Activated CD8-positive, alpha-beta memory T cell treated with anti-CD3 and anti-CD28 coated beads for 1 hour (primary cell): ENCODE results near the gene C11orf52.
"Not testable (repeated sequence)": the region's sequence is repeated elsewhere in the genome, so short reads cannot be mapped to it uniquely, and the experiment has no call there.

Source experiments
- DNase-seq, 2 donors: peaks; one replicate each; pipeline ENCODE4 v3.0.0-alpha.2; 2020; ENCODE audit warnings: low read depth in 1 of 2; ENCODE audit errors: extremely low read depth in 1 of 2

The C11orf52 gene

DNA sequence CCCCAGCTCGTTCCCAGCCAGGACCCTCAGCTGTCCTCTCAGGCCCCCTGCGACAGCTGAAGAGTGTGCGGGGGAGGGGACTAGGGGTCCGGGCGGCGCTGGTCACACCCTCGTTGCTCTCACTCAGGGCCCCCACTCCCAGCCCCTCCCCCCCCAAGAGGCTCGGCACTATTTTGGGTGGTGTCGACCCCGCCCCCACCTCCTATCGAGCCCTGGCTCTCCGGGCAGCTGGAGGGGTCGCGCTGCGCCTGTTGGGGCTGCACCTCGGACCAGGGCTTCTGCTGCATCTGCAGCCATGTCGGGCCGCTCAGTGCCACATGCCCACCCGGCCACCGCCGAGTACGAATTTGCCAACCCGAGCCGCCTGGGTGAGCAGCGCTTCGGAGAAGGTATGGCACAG, 6.2 kb upstream of the C11orf52 start, which contains the start of gene HSPB2:
TSS of gene HSPB2 (plus strand) at position 200 of the 400 bp plus-strand sequence. CDS start at position 296, 96 bp downstream.
- no peak for DNase-seq

DNA sequence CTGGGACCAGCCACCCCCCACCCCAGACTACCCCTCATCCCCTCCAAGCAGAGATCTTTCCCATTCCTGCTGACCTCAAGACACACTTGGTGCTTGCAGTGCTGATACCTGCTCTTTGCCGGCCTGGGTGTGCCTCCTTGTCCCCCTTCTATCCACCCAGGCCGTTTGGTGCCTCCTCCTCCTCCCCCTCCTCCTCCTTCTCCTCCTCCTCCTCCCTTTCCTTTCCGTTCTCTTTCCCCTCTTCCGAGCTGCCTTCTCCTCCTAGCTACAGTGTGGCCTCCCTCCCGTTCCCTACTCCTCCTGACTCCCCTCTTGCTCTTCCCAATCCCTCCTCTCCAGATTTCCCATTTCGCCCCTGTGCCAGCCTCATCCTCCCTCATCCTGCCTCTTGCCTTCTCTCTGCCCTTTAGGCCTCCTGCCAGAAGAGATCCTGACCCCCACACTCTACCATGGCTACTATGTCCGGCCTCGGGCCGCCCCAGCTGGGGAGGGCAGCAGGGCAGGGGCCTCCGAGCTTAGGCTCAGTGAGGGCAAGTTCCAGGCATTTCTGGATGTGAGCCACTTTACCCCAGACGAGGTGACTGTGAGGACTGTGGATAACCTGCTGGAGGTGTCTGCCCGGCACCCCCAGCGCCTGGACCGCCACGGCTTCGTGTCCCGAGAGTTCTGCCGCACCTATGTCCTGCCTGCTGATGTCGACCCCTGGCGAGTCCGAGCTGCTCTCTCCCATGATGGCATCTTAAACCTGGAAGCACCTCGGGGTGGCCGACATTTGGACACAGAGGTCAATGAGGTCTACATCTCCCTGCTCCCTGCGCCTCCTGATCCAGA, 5.5 kb upstream of the C11orf52 start:
- DNase-seq = no peak

DNA sequence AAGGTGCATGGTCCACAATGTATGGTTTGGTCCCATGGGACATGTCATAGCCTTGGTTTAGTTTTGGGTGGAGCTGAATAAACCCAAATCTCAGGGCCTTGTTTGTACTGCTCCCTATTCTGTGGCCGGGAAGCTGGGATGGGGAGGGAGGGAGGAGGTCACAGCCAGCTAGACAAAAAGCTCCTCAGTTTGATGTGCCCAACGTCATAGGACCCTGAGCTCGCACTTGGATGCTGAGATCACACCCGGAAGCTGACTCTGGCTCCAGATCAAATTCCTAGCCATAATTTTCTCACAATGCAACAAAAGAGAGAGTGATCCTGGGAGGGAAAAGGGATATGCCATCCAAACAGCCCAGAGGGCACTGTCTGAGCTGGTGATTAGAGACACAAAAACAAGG, 4.7 kb upstream of the C11orf52 start:
- DNase-seq = no peak

DNA sequence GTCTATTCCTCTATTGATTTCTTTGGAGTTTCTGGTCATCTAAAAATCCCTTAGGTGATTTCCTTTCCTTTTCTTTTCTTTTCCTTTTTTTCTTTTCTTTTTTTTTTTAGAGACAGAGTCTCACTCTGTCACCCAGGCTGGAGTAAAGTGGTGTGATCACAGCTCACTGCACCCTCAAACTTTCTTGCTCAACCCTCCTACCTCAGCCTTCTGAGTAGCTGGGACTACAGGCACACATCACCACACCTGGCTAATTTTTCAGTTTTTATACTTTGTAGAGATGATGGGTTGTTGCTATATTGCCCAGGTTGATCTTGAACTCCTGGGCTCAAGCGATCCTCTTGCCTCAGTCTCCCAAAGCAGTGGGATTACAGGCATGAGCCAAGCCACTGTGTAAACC, 1.9 kb upstream of the C11orf52 start:
- no peak for DNase-seq

DNA sequence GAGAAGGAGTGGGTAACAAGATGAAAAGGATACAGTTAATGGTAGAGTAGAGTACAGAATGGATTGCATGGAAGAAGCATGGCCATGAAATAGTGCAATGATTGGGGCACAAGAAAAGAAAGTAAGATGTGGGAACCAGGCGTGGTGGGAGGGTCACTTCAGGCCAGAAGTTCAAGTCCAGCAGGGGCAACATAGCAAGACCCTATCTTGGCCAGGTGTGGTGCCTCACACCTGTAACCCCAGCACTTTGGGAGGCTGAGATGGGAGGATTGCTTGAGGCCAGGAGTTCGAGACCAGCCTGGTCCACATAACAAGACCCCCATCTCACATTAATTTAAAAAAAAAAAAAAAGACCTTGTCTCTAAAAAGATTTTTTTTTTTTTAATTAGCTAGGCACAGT, 1.4 kb upstream of the C11orf52 start:
- DNase-seq = no peak

DNA sequence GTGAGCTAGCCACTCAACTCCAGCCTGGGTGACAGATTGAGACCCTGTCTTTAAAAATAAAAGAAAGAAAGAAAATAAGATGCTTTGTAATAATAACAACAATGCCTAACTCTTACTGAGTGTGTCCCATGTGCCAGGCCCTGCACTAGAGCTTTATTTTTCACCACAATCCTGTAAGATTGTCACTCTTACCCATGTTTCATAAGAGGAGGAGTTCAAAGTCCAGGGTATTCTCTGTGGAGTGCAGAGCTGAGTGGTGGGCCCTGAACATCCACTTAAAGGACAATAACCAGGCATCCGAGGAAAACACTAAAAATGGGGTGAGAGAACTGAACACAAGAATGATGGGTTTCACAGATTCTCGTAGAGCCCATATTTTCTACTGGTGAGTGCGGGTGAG, 925 bp upstream of the C11orf52 start:
- no peak for DNase-seq

DNA sequence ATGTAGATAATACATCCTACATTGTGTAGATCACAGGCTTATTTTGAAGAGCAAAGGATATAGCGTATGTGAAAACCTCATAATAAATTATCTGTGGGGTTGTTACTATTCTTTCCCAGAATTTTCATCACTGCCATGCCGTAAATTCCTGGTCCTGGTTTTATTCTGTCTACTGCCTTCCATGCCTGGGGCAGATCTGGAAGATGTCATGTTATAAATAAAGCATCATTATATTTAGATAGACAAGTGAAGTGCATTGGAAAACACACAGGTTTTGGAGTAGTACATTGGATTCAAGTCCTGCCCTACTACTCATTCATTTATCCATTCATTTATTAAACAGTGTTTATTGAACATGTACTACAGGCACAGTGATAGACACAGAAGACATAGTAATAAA, 2.2 kb downstream of the C11orf52 start:
- no peak for DNase-seq

DNA sequence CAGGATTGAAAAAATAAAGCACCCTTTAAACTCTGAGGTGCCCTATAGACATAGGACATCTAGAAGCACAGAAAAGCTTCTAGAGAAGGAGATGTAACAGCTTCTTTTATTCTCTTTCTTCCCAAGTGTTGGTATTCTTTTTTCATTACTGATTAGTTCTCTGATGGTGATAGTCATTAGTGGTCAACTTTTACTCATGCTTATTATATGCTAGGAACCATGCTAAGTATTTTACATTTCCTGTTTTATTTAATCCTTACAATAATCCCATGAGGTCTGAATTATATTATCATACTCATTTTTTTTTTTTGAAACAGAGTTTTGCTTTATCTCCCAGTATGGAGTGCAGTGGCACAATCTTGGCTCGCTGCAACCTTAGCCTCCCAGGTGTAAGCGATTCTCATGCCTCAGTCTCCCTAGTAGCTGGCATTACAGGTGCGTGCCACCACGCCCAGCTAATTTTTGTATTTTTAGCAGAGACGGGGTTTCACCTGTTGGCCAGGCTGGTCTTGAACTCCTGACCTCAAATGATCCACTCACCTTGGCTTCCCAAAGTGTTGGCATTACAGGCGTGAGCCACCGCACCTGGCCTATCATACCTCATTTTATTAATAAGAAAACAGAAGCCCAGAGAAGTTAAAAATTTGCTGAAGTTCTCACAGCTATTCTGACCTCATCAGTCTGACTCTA, 3.0 kb downstream of the C11orf52 start:
- no peak for DNase-seq

DNA sequence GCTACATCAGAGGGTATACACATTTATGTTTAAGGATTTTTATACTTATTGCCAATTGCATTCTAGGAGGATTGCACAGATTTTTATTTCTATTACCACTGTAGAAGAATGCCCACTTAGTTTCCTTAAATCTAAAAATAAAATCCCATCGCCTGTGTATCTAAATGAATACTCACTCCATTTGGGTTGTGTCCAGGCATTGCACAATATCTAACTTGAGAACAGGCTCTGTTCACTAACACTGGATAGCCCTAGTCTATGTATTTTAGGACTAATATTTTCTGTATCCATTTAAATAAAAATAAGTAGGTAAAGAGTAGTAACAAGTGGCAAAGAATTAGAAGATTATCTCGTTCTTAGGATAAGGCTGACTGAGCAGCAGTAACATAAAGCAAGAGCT, 4.1 kb downstream of the C11orf52 start:
- DNase-seq = no peak

DNA sequence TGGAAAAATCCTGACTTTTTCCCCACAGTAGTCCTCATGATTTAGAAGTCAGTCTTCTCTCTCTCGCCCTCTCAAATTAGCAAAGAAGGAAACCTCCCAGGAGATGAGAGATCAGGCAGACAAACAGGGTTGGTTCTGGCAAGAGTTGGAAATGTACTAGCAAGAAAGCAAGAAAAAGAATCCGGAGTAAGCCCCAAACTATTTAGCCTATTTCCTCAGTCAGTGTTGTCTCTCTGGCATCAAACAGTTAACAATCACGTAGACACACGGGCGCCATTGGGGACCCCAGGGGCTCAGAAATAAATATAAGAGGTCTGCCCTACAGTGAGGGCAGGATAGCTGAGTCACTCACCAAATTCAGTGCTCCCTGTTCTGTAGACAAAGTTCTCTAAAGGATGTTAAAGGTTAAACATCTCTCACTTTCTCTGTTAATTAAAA, 4.7 kb downstream of the C11orf52 start:
- no peak for DNase-seq

DNA sequence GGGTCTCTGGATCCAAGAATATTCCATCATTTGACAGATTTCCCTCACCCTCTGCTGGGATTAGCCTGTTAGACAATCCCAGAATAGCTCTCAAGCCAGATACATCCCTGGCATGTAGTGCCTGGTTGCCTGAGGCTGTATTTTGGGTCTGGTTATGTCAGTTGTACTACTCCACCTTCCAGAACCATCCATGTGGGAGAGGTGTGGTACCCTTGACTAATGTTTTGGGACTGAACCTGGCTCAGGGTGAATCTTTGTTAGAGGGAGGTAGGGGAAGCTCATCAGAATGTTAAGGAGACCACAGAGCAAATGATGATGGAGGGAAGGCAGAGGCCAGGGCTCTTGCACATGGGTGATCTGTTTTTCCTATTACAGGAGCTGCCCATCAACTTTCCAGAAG, 5.2 kb downstream of the C11orf52 start:
- no peak for DNase-seq

DNA sequence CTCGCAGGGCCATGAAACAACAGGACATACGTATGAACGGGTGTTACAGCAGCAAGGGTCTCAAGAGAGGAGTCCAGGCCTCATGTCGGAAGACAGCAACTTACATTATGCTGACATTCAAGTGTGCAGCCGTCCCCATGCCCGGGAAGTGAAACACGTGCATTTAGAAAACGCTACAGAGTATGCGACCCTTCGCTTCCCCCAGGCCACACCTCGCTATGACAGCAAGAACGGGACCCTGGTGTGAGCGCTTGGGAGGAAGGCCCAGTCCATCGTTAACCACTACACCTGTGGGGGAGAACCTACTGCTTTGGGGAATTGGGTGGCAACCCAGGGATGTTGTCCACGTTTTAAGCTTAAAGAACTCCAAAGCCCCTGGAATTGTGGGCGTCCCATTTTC, 7.2 kb downstream of the C11orf52 start:
- no peak for DNase-seq

DNA sequence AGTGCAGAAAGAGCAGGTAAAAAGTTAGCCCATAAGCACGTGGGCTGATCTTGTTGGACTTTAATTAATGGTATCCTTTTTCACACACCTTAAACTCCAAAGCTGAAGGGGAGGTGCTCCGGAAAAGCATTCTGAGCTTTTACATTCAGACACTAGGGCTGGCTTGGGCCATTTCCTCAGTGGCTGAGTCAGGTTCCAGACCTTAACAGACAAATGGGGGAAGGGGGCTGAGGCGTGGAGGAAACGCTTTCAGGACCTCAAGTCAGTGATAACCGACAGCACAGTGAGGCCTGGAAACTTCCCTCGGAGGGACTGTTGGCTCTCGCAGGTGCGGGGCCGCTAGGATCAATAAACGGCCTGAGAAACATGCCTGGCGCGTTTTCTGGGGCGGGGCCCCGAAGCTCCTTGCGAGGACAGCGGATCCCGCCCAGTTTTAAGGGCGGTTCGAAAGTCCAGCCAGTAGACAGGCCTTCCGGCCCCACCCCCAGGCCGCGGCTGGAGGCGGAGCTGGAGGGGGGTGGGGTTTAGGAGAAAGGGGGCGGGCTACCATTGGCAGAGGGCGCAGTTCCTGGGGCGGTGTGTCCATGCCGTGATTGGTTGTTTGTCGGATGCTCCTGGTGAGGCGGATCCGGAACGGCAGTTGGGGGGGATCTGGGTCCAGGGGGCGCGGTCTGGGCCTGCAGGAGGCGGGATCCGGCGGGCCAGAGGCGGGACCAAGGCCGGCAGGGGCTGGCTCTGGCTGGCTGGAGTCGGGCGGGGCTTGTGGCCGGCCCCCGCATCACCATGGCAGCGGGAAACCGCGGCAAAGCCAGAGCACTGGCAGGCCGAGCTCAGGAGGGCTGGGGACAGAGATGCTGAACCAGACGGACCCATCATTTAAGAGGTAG, 8.0 kb downstream of the C11orf52 start:
- peak; percentile 80 to 87 for DNase-seq

DNA sequence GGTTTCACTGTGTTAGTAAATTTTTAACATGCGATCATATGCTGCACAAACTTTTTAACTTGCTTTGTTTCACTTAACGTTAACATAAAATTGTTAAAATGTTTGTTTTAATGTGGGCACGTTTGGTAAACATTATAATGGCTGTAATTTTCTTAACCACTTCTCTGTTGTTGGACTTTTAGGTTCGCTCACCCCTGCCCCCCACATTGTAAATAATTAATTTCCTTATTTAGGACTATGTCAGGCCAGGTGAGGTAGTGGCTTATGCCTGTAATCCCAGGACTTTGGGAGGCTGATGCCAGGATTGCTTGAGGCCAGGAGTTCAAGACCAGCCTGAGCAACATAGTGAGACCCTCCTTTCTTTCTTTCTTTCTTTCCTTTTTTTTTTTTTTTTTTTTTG, 11.8 kb downstream of the C11orf52 start:
- no peak for DNase-seq

DNA sequence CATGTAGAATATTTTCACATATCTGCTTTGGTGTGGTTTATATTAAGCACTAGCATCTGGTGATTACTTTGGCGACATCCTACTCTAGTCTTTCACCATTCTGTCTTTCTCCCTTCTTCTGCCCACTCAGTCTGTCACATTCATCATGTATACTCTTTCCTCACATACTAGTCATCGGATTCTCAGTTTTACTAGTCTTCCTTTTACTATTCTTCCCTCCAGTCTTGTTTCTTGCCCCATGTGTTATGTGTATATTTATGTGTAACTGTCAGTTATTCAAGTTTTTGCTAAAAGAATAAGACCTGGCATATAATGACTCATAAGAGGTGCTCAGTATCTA, 13.9 kb downstream of the C11orf52 start:
- no peak for DNase-seq

DNA sequence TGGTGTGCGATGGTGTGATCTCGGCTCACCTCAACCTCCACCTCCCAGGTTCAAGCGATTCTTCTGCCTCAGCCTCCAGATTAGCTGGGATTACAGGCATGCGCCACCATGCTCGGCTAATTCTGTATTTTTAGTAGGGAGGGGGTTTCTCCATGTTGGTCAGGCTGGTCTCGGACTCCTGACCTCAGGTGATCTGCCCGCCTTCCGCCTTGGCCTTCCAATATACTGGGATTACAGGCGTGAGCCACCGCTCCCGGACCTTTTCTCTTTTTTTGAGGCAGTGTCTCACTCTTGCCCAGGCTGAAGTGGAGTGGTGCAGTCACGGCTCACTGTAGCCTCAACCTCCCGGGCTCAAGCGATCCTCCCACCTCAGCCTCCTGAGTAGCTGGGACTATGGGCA, 14.5 kb downstream of the C11orf52 start:
- DNase-seq = not testable (repeated sequence)

DNA sequence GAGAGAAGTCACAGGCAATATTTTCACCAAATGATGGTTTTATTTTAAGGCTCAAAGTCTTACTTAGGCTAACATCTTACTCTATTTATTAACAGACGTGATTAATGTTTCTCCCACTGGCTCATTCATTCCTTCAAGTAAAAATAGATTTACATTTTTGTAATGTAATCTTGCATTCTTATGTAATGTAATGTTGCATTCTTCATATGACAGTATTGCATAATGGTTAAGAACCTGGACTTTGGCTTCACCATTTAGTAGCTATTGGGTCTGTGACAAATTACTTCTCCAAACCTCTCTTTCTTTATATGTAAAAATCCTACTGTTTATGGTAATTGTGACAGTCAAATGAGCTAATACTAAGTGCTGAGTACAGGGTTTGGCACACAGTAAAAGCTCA, 15.2 kb downstream of the C11orf52 start:
- DNase-seq = no peak

DNA sequence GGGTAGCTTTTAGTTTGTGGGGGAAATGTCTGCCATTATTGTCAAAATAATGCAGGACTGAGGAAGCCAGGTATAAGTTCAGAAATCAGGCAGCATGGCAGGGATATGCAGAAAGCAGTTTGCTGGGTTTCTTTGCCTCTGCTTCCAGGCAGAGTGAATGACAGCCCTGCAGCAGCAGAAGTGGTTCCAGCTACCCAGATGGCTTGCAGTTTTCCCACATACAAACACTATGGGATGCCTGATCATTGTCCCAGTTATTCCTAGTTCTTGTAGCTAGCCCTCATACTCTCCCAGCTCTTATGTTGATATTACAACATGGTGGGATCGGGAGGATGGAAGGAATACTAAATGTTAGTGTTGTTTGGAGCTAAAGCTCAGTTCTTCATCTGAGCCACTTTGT, 15.6 kb downstream of the C11orf52 start:
- no peak for DNase-seq

DNA sequence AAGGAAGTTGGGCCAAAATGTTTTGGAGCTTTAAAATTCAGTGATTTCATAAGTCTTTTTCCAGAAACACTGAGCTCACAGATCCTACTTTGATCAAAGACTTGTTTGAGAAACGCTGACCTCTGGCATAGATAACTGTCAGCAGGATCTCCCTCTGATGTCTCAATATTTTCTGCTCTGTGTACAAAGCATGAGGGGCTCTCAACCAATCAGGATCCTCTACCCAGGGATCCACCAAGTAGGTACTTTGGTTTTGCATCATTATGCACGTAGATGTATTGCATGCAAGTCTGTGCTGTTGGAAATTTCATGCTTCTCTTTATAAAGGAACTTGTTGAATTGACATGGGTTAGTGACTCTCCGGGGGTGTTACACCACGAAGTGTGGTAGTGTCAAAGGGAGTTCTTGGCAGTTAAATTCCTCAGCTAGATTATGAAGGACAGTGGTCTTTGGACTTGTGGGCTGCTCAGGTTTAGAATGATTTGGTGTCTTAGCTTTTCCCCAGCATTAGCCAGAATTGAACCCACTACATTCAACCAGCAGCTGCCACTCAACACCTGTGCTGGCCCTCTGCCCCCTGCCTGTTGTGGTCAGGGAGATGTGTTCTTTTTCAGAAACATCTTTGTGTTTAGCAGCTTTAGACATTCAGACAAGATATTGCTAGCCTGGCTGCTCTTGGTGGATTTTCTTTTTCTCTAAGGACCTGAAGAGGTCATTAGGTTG, 16.8 kb downstream of the C11orf52 start:
- no peak for DNase-seq

DNA sequence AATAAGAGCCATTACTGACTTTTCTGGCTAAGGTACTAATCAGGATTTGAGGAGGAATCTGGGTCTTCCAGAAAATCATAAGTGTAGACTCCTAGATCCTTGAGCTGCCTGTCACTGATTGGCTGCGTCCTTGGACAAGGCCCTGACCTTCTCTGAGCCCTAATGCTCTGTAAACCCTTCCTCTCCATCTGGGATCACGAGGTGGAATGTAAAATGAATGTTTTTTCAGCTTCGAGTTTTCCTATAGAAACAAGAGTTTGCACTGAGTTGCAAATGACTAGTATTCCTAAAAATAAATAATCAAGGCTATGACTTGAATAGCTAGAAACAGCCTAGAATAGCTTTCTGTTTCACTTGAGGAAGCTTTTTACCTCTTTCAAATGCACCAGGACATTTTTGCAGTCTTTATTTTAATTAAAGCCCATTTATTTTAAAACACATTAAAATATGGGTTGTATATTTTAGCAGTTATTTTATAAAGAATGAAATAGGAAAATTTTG, 17.4 kb downstream of the C11orf52 start:
- no peak for DNase-seq

DNA sequence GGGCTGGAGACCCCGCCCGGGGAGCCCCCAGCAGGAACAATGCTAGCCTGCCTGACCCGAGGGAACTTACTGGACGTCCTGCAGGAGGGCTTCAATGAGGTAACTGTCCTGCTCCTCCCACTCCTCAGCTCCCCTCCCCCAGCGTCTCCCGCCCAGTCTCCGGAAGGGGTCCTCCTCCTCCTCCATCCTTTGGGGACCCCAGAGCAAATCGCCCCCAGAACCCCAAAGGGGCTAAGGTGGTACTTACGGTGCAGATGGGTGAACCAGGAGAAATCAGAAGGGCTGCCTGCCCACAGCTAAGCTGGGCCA, 18.7 kb downstream of the C11orf52 start:
- no peak for DNase-seq
